Stimulated activated CD4-positive, alpha-beta T cell treated with anti-CD3 and anti-CD28 coated beads, Interleukin-15, amount 100 ng/mL, for 24 hours (primary cell): ENCODE data around the gene LZTR1.
"Not testable (repeated sequence)": the region's sequence is repeated elsewhere in the genome, so short reads cannot be mapped to it uniquely, and the experiment has no call there.

Experiments
- DNase-seq: peaks from one replicate; pipeline ENCODE4 v3.0.0-alpha.2; 2020

LZTR1 gene

GRCh38 chr22:20966883-20967696 is 15.0 kb upstream of the LZTR1 start, which contains the start of gene AIFM3:
Gene AIFM3, plus strand, starts transcription at chr22:20967255. Its CDS starts 690 bp downstream, at chr22:20967945.
- no peak for DNase-seq

DNA sequence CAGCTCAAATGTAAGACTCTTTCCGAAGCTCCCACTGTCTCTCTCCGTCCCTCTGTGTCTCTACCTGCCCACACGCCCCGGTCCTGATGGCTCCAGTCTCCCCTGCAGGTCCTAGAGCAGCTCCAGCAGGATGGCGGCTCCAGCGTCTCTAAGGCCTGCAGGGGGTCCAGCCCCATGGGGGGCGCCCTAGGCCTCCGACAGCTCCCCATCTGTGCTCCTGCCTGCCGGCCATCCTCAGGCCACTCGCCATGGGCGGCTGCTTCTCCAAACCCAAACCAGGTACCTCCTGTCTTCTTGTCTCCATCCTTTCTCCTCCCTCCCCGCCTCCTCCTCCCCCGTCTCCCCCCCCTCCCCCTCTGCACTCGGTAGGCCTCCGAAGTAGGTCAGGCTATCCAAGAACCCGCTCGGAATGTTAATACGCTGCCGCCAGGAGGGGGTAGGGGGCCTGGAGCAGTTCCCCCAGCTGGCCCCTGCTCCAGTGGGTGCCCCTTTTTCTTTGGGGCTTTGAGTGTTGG is 14.3 kb upstream of the LZTR1 start:
- DNase-seq = no peak

- no peak for DNase-seq
Measured at GRCh38 chr22:20968281-20968977, 13.7 kb upstream of the LZTR1 start.

- no peak for DNase-seq
Measured at GRCh38 chr22:20970939-20971657, 11.0 kb upstream of the LZTR1 start.

DNA sequence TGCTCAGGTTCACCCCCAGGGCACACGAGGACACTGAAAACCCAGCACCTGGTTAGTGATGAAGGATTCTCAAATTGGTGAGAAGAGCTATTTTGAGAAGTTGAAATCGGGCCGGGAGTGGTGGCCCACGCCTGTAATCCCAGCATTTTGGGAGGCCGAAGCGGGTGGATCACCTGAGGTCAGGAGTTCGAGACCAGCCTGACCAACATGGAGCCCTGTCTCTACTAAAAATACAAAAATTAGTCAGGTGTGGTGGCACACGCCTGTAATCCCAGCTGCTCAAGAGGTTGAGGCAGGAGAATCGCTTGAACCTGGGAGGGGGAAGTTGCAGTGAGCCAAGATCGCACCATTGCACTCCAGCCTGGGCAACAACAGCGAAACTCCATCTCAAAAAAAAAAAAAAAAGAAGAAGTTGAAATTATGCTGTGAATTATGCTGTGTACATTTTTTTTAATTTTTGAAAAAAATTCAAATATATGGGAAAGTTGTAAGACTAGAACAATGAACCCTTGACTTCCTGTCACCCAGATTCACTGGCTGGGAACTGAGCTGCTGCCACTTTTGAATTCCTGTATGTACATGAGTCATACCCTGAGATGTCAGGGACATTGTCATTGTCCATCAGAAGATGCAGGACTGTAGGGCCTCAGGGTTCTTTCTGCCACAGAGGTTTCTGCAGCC is 9.9 kb upstream of the LZTR1 start:
- DNase-seq = not testable (repeated sequence)

DNA sequence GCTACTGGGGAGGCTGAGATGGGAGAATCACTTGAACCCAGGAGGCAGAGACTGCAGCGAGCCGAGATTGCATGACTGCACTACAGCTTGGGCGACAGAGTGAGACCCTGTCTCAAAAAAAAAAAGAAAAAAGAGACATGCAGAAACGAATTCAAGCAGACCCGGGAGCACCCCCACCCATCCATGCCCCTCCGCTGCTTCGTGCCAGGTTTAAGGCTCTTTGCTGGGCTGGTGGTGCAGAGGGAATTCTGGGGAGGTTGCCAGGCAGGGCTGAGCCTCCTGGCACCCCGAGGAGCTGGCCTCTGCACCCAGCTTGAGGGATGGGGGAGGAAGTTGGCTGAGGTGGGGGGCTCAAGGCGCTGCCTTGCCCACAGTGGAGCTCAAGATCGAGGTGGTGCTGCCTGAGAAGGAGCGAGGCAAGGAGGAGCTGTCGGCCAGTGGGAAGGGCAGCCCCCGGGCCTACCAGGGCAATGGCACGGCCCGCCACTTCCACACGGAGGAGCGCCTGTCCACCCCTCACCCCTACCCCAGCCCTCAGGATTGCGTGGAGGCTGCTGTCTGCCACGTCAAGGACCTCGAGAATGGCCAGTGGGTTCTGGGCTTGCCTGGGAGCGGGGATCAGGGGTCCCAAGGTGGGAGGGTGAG is 9.0 kb upstream of the LZTR1 start:
- no peak for DNase-seq

- no peak for DNase-seq
Measured at GRCh38 chr22:20973634-20974286, 8.3 kb upstream of the LZTR1 start.

DNA sequence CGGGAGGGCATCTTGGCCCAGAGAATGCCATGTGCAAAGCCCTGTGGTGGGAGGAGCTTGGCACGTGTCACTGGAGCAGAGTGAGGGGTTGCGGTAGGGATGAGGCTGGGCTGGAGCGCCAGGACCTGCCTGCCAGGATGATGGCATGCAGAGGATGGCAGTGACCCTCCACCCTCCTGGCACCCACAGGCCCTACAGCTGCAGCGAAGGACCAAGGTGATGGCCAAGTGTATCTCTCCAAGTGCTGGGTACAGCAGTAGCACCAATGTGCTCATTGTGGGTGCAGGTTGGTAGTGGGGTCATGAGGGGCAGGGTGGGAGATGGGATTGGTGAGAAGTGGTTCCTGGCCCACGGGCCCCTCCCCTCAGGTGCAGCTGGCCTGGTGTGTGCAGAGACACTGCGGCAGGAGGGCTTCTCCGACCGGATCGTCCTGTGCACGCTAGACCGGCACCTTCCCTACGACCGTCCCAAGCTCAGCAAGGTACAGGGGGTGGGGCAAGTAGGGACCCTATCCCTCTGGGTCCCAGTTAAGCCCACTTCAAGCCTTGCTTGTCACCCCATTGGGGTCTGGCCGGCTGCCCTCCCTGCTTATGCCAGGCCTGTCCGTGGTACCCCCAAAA is 7.7 kb upstream of the LZTR1 start:
- DNase-seq = no peak

DNA sequence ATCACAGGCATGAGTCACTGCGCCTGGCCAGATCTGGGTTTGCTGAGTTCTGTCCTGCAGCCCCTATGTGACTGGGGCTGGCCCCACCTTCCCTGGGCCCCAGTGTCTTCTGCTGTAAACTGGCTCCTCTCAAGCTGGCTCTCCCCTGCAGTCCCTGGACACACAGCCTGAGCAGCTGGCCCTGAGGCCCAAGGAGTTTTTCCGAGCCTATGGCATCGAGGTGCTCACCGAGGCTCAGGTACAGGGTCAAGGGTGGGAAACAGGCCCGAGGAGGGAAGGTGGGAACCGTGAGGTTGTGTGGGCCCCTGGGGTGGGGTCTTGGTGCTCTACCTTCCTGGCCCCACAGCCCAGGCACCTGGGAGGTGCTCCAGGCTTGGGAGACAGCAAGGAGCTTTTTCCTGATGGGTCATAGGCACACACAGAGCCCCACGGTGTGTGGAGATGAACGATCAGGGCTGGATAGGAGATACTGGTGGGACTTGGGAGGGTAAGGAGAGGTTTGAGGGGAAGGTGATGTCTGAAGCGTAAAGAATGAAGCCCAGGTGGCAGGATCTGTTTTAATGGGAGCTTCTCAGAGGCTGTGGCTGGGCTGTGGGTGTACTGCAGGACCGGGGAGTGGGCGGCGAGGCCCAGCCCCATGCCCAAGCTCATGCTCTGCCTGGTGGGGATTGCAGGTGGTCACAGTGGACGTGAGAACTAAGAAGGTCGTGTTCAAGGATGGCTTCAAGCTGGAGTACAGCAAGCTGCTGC is 6.4 kb upstream of the LZTR1 start:
- DNase-seq = no peak

DNA sequence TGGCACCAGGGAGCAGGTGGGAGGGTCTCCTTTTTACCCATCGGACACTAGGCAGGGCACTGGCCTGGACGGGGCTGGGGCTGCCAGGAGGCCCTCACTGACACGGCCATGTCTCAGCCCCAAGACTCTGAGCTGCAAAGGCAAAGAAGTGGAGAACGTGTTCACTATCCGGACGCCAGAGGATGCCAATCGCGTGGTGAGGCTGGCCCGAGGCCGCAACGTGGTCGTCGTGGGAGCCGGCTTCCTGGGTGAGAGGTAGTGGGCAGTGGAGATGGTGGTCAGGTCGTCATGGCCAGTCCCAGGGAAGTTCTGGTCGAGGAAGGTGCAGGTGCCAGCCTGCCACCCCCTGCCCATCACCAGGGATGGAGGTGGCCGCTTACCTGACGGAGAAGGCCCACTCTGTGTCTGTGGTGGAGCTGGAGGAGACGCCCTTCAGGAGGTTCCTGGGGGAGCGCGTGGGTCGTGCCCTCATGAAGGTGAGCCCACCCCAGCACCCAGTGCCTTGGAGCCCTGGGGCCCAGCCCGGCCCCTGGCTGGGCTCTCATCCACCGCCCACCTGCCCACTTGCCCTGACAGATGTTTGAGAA is 5.7 kb upstream of the LZTR1 start:
- DNase-seq = no peak

DNA sequence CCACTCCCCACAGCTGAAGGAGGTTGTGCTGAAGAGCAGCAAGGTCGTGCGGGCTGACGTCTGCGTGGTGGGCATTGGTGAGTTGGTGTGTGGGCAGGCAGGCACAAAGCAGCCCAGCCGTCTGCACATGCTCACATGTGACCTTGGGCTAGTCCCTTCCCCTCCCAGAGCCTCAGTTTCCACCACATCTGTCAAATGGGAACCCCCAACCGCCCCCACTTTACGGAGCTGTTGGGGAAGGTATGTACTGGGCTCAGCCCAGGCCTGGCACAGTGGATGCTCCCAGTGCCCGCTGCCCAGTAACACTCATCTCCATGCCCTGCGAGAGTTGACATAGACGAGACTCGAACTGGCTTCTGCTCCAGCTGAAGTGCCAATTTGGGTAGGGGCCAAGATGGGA is 5.1 kb upstream of the LZTR1 start:
- DNase-seq = no peak

DNA sequence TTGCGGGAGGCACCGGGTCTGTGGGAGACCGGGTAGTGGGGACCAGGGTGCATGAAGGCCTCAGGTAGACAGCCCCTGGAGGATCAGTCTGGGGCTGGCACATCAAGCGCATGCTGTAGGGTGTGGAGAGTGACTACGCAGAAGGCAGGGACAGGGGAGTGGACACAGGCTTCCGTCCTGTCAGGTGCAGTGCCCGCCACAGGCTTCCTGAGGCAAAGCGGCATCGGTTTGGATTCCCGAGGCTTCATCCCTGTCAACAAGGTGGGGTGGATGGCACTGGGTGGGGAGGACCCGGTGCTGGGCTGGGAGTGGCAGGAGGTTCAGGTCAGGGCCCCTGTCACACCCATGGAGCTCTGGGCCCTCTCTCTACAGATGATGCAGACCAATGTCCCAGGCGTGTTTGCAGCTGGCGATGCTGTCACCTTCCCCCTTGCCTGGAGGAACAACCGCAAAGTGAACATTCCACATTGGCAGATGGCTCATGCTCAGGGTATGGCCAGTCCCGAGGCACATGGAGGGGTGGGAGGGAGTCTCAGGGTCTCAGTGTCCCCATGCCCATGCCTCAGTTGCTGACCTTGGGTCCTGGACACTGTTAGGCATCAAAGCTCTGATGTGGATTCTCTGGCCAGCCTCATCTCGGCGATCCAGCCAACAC is 4.5 kb upstream of the LZTR1 start:
- no peak for DNase-seq

- no peak for DNase-seq
Measured at GRCh38 chr22:20978419-20978818, 3.7 kb upstream of the LZTR1 start.

- peak; percentile 83 for DNase-seq
Measured at GRCh38 chr22:20979243-20979809, 2.8 kb upstream of the LZTR1 start.

GRCh38 chr22:20979940-20980453 is 2.1 kb upstream of the LZTR1 start:
- DNase-seq = no peak

- no peak for DNase-seq
Measured at GRCh38 chr22:20980523-20980922, 1.6 kb upstream of the LZTR1 start.

- no peak for DNase-seq
Measured at GRCh38 chr22:20980938-20981722, 967 bp upstream of the LZTR1 start.

- DNase-seq = no peak
Measured at GRCh38 chr22:20982563-20982882, 426 bp downstream of the LZTR1 start.
